HCT116 (cell line): ENCODE results near the gene TLR5. TPM values are rescaled to one million over a fixed set of nuclear protein-coding genes. Genes with fewer than 3 reads are reported as not detected.

Experiments
- ATAC-seq: fragments of 200-7000 bp; cut with Tn5 transposase; 2 replicates; pipeline ENCODE4 v1.9.1; 2020; ENCODE audit warnings: mild to moderate bottlenecking, moderate library complexity
- BruUV-seq: library from RNA; stranded (reverse); fragments of 400-500 nt; replicated peaks from 2 replicates; lab custom pipeline; 2021; lab: Mats Ljungman, UMichigan
- CTCF ChIA-PET: fragments of 300-600 bp; sonication (Branson Sonifier 250); formaldehyde crosslinking; loops from one replicate; lab custom pipeline; 2021; ENCODE audit warnings: antibody characterized with exemption; lab: Charles Lee
- POLR2A ChIA-PET: fragments of 300-600, 350-600 bp; sonication (Branson Sonifier 250); formaldehyde crosslinking; loops from one replicate; lab custom pipeline; 2021; ENCODE audit warnings: antibody characterized with exemption; lab: Charles Lee
- RAD21 ChIA-PET, 2 experiments: fragments of 300-600 bp; sonication (Branson Sonifier 250); formaldehyde crosslinking; loops; one replicate each; lab custom pipeline; 2023; ENCODE audit warnings: low total read pairs in 2 of 2; ENCODE audit not compliant: uncharacterized antibody in 2 of 2, unreplicated experiment in 2 of 2, low non-redundant PET in 1 of 2; lab: Charles Lee
- DNase-seq: peaks from one replicate; pipeline ENCODE4 v3.0.0-alpha.2; 2010; ENCODE audit warnings: low read depth, low spot score
- H2AFZ ChIP-seq: fragments of 200-600 bp; shearing (Covaris generic), sonication (generic); 2 replicates; pipeline ENCODE4 v1.6.1; 2017; ENCODE audit warnings: low read depth, mixed run types, mixed read lengths, antibody characterized with exemption, low read length; ENCODE audit not compliant: poor library complexity, severe bottlenecking
- H3K27ac ChIP-seq: 2 replicates; pipeline ENCODE4 v1.5.1; 2012; ENCODE audit warnings: low read depth, low read length
- H3K27me3 ChIP-seq: fragments of 200-600 bp; sonication (generic); 2 replicates; pipeline ENCODE4 v1.6.1; 2016; ENCODE audit warnings: mixed run types, low read length, mixed read lengths; ENCODE audit not compliant: insufficient read depth
- H3K36me3 ChIP-seq, 2 experiments: fragments of 200-500 bp in 1 of 2; fragments of 200-600 bp in 1 of 2; sonication (Bioruptor generic) in 1 of 2; sonication (generic) in 1 of 2; 2 replicates each; pipeline versions ENCODE4 v1.5.1 to v1.6.1; 2014 to 2016; ENCODE audit warnings: low read length in 2 of 2, inconsistent platforms in 1 of 2, mixed read lengths in 1 of 2, mixed run types in 1 of 2; ENCODE audit not compliant: insufficient read depth in 2 of 2, control insufficient read depth in 1 of 2
- H3K4me1 ChIP-seq, 2 experiments: fragments of 200-600 bp in 1 of 2; sonication (generic) in 1 of 2; 2 replicates each; pipeline versions ENCODE4 v1.5.1 to v1.6.1; 2012 to 2017; ENCODE audit warnings: low read length in 2 of 2, inconsistent platforms in 1 of 2, mild to moderate bottlenecking in 1 of 2, mixed read lengths in 1 of 2, mixed run types in 1 of 2, moderate library complexity in 1 of 2; ENCODE audit not compliant: insufficient read depth in 2 of 2, control insufficient read depth in 1 of 2
- H3K4me2 ChIP-seq: fragments of 200-600 bp; sonication (generic); 2 replicates; pipeline ENCODE4 v1.6.1; 2017; ENCODE audit warnings: mixed run types, low read length, mixed read lengths
- H3K4me3 ChIP-seq, 2 experiments: fragments of 200-600 bp in 1 of 2; sonication (generic) in 1 of 2; replicated peaks in 1 of 2; 2 replicates each; pipeline ENCODE4 v1.5.1; 2011 to 2016; ENCODE audit warnings: low read length in 2 of 2, control low read depth in 1 of 2, low read depth in 1 of 2, mild to moderate bottlenecking in 1 of 2, mixed read lengths in 1 of 2, mixed run types in 1 of 2
- H3K79me2 ChIP-seq: fragments of 200-600 bp; sonication (generic); 2 replicates; pipeline ENCODE4 v1.6.1; 2017; ENCODE audit warnings: mild to moderate bottlenecking, mixed run types, low read length, moderate library complexity, mixed read lengths; ENCODE audit not compliant: insufficient read depth
- H3K9ac ChIP-seq: fragments of 200-600 bp; sonication (generic); 2 replicates; pipeline ENCODE4 v1.6.1; 2016; ENCODE audit warnings: low read length, mixed read lengths
- H3K9me2 ChIP-seq: fragments of 200-600 bp; sonication (generic), shearing (Covaris generic); 2 replicates; pipeline ENCODE4 v1.6.1; 2017; ENCODE audit warnings: mixed run types, mild to moderate bottlenecking, moderate library complexity; ENCODE audit not compliant: insufficient read depth
- H3K9me3 ChIP-seq, 2 experiments: fragments of 200-500 bp in 1 of 2; fragments of 200-600 bp in 1 of 2; sonication (Bioruptor generic) in 1 of 2; sonication (generic) in 1 of 2; 2 replicates each; pipeline ENCODE4 v1.6.1; 2014 to 2017; ENCODE audit warnings: low read length in 2 of 2, mixed read lengths in 2 of 2, inconsistent platforms in 1 of 2, low read depth in 1 of 2, mild to moderate bottlenecking in 1 of 2, mixed run types in 1 of 2, moderate library complexity in 1 of 2; ENCODE audit not compliant: control insufficient read depth in 1 of 2, insufficient read depth in 1 of 2
- H4K20me1 ChIP-seq: fragments of 200-600 bp; sonication (generic), shearing (Covaris generic); 2 replicates; pipeline ENCODE4 v1.6.1; 2017; ENCODE audit warnings: mixed run types, mild to moderate bottlenecking, moderate library complexity; ENCODE audit not compliant: insufficient read depth
- CTCF ChIP-seq, 3 experiments: fragments of 200-600 bp in 1 of 3; sonication (generic) in 1 of 3; IDR thresholded peaks in 2 of 3; conservative IDR thresholded peaks in 1 of 3; 2 replicates each; pipeline ENCODE4 v1.5.1; 2012 to 2017; ENCODE audit warnings: low read depth in 2 of 3, low read length in 2 of 3, antibody characterized with exemption in 1 of 3, borderline replicate concordance in 1 of 3, control low read depth in 1 of 3, mild to moderate bottlenecking in 1 of 3, mixed read lengths in 1 of 3, mixed run types in 1 of 3, moderate library complexity in 1 of 3; ENCODE audit not compliant: insufficient read depth in 1 of 3
- EZH2 ChIP-seq: fragments of 200-600 bp; sonication (generic); IDR thresholded peaks from 2 replicates; pipeline ENCODE4 v1.6.1; 2017; ENCODE audit warnings: antibody characterized with exemption, mixed run types
- JUND ChIP-seq: IDR thresholded peaks from 2 replicates; pipeline ENCODE4 v1.6.1; 2012
- POLR2AphosphoS5 ChIP-seq: IDR thresholded peaks from 2 replicates; pipeline ENCODE4 v1.6.1; 2011; ENCODE audit warnings: mild to moderate bottlenecking, low read depth, low read length, moderate library complexity
- SIN3A ChIP-seq: IDR thresholded peaks from 2 replicates; pipeline ENCODE4 v1.6.1; 2012; ENCODE audit warnings: low read depth
- TCF7L2 ChIP-seq: IDR thresholded peaks from 2 replicates; pipeline ENCODE4 v1.7.0; 2011; ENCODE audit warnings: borderline replicate concordance, inconsistent platforms; ENCODE audit not compliant: insufficient read depth, insufficient read length; ENCODE audit errors: extremely low read depth
- ZBTB33 ChIP-seq: IDR thresholded peaks from 2 replicates; pipeline ENCODE4 v1.6.1; 2011; ENCODE audit warnings: mild to moderate bottlenecking, low read length, moderate library complexity; ENCODE audit not compliant: insufficient replicate concordance; ENCODE audit errors: extremely low read depth
- intact Hi-C: fragments of 100-400 bp; cut with micrococcal nuclease; formaldehyde crosslinking; loops from 2 replicates; pipeline ENCODE4 v1.10.0; 2022
- total RNA-seq: library from RNA; stranded (reverse); gene quantifications from one replicate; pipeline ENCODE4 v1.2.1, GENCODE V29; 2021; ENCODE audit not compliant: unreplicated experiment

The TLR5 gene
- total RNA-seq, 1 experiment from 2014 or later, result 1.2 TPM

GRCh38 chr1:223091896-223092295, 51.2 kb downstream of the TLR5 start:
- H3K9ac ChIP-seq, result no peak overlapping the region
- no peaks in the 10 kb centered on the region for H4K20me1 ChIP-seq
- H3K27ac ChIP-seq, result no peak overlapping the region
- no peak overlapping the region for H3K4me2 ChIP-seq
- no peak overlapping the region for H2AFZ ChIP-seq
- no peaks in the 10 kb centered on the region for H3K9me3 ChIP-seq
- H3K36me3 ChIP-seq, result no peaks in the 10 kb centered on the region
- TF ChIP-seq EZH2 (no peak), SIN3A (no peak), ZBTB33 (no peak), TCF7L2 (no peak), POLR2AphosphoS5 (no peak), JUND (no peak), CTCF (IDR thresholded peaks at IDR 0.05 in 2 of 3, conservative IDR thresholded peaks at IDR 0.05 in 1 of 3; ENCODE audit: borderline replicate concordance in 1 of 3, insufficient read depth in 1 of 3, low read depth in 2 of 3, low read length in 2 of 3) (no peak)
- H3K4me3 ChIP-seq, result no peak overlapping the region
- no peaks in the 10 kb centered on the region for H3K9me2 ChIP-seq
- BruUV-seq, result no TSS peak
- CTCF ChIA-PET, result no interaction called here
- H3K27me3 ChIP-seq, result no peaks in the 10 kb centered on the region
- ATAC-seq, result no peak
- DNase-seq, result no peak
- H3K4me1 ChIP-seq, result no peaks in the 10 kb centered on the region
- intact Hi-C loops, result loop anchor here (2.0 kb wide), 1 partner anchor 299 kb away; no protein-coding TSS in a partner anchor
- POLR2A ChIA-PET, result no interaction called here
- RAD21 ChIA-PET, result no interaction called here
- H3K79me2 ChIP-seq, result no peaks in the 10 kb centered on the region
